HG03460 (cell line): ENCODE data around the gene CDK14.

Experiments
- ATAC-seq: cut with Tn5 transposase; IDR thresholded peaks from one replicate; pipeline ENCODE4 v1.9.1; 2021; ENCODE audit not compliant: unreplicated experiment

The CDK14 gene

GRCh38 chr7:90595801-90596670 is at the start of gene CDK14:
Gene CDK14, plus strand, starts transcription at chr7:90596321. Its CDS starts 307 bp downstream, at chr7:90596628.
- peak; percentile 47 for ATAC-seq

- ATAC-seq: no peak
Measured at GRCh38 chr7:90551036-90551435, 45.1 kb upstream of the CDK14 start.

GRCh38 chr7:90552521-90552920 is 43.6 kb upstream of the CDK14 start:
- ATAC-seq: no peak

- no peak for ATAC-seq
Measured at GRCh38 chr7:90560730-90561129, 35.4 kb upstream of the CDK14 start.

GRCh38 chr7:90563286-90563685 is 32.8 kb upstream of the CDK14 start:
- ATAC-seq: no peak

- ATAC-seq: no peak
Measured at GRCh38 chr7:90564455-90564854, 31.7 kb upstream of the CDK14 start.

- ATAC-seq: no peak
Measured at GRCh38 chr7:90568213-90568612, 27.9 kb upstream of the CDK14 start.

GRCh38 chr7:90569368-90569767 is 26.8 kb upstream of the CDK14 start:
- no peak for ATAC-seq

GRCh38 chr7:90570373-90570959 is 25.7 kb upstream of the CDK14 start:
- ATAC-seq: no peak

- no peak for ATAC-seq
Measured at GRCh38 chr7:90574146-90574819, 21.8 kb upstream of the CDK14 start.

- no peak for ATAC-seq
Measured at GRCh38 chr7:90574820-90575187, 21.3 kb upstream of the CDK14 start.

GRCh38 chr7:90579181-90579688 is 16.9 kb upstream of the CDK14 start:
- no peak for ATAC-seq

GRCh38 chr7:90580051-90580450 is 16.1 kb upstream of the CDK14 start:
- no peak for ATAC-seq

- no peak for ATAC-seq
Measured at GRCh38 chr7:90582164-90582563, 14.0 kb upstream of the CDK14 start.

GRCh38 chr7:90584378-90584777 is 11.7 kb upstream of the CDK14 start:
- no peak for ATAC-seq

- ATAC-seq: no peak
Measured at GRCh38 chr7:90586091-90586490, 10.0 kb upstream of the CDK14 start.

GRCh38 chr7:90587766-90588165 is 8.4 kb upstream of the CDK14 start:
- no peak for ATAC-seq

GRCh38 chr7:90592033-90592432 is 4.1 kb upstream of the CDK14 start:
- ATAC-seq: no peak

GRCh38 chr7:90593205-90593604 is 2.9 kb upstream of the CDK14 start:
- no peak for ATAC-seq

- ATAC-seq: no peak
Measured at GRCh38 chr7:90594751-90595317, 1.3 kb upstream of the CDK14 start.

- peak; percentile 13 for ATAC-seq
Measured at GRCh38 chr7:90595342-90595800, 750 bp upstream of the CDK14 start.
